Left colon (tissue), 2 donors: ENCODE measurements around the gene SLC39A10. TPM values are rescaled to one million over a fixed set of nuclear protein-coding genes. Genes with fewer than 3 reads are reported as not detected.

Experiments
- ATAC-seq: fragments of 200-7000 bp; cut with Tn5 transposase; one replicate; pipeline ENCODE4 v1.9.1; 2020; ENCODE audit warnings: mild to moderate bottlenecking, moderate library complexity
- DNase-seq, 2 donors: peaks; one replicate each; pipeline ENCODE4 v3.0.0-alpha.2; 2020
- intact Hi-C, 2 donors: fragments of 100-400 bp; cut with DNase I in 1 of 2; cut with micrococcal nuclease in 1 of 2; formaldehyde crosslinking; loops; one replicate each; pipeline versions ENCODE4 v1.11.2 to v1.14.0; 2022; cut with DNase I, micrococcal nuclease
- total RNA-seq, 2 donors: library from RNA; stranded (reverse); fragmentation: NEBNext Ultra II Directional; extraction: Animal tissue kit (Norgen Biotek cat#: 25700); gene quantifications; one replicate each; pipeline ENCODE4 v1.2.1, GENCODE V29; 2021
- donor health status: DM: no; HTN: no; CAD: no.
- donor health status: DM: yes; HTN: yes; CAD: no.

SLC39A10 gene
- total RNA-seq, 2 donors from 2014 or later: 14.9 to 19.7 TPM

DNA sequence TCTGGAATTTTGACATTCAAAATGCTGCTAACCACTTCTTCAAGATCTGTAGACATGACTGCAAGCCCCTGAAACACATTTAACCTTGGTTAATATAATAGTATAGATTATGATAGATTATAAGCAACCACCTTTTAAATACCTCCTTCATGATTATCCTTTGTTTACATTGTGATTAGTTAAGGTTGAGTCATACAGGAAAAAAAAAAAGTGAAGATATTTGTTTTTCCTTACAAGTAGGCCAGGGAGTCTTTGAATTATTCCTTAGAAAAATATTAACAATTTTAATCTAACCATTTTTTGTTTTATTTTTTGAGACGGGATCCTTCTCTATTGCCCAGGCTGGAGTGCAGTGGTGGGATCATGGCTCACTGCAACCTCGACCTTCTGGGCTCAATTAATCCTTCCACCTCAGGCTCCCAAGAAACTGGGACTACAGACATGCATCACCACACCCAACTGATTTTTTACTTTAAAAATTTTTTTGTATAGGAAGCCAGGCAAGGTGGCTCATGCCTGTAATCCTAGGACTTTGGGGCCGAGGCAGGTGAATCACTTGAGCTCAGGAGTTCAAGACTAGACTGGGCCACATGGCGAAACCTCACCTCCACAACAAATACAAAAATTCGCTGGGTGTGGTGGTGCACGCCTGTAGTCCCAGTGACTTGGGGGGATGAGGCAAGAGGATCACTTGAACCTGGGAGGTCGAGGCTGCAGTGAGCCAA lies 99.4 kb downstream of the SLC39A10 start:
- ATAC-seq (no peak), DNase-seq (no peak)
- intact Hi-C loops: no loop called here

DNA sequence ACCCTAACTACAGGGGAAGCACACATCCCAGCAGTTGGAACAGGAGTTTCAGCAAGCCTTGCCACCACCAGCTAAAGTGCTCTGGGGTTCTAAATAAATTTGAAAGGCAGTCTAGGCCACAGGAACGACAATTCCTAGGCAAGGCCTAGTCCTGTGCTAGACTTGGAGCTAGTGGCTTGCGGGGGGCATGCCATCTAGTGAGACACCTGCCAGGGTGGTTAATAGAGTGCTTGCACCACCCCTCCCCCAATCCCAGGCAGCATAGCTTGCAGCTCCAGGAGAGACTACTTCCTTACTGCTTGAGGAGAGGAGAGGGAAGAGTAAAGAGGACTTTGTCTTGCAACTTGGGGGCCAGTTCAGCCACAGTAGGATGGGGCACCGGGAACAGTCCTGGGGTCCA lies 101.8 kb downstream of the SLC39A10 start:
- intact Hi-C loops: no loop called here
- DNase-seq: no peak
- ATAC-seq: no peak

DNA sequence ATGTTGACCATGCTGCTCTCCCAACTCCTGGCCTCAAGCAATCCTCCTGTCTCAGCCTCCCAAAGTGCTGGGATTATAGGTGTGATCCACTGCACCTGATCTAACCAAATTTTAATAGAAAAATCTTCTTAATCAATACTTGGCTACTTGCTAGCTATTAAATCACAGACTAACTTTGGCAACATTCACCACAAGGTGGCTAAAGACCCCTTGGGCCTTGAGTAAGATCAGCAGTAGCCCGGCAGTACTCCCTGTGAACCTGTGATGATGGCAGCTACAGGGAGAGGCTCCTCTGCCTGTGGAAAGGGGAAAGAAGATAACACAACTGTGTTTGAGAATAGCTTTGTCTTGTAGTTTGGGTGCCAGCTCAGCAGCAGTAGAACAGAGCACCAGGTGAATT lies 102.9 kb downstream of the SLC39A10 start:
- ATAC-seq (no peak), DNase-seq (no peak)
- intact Hi-C loops: no loop called here

DNA sequence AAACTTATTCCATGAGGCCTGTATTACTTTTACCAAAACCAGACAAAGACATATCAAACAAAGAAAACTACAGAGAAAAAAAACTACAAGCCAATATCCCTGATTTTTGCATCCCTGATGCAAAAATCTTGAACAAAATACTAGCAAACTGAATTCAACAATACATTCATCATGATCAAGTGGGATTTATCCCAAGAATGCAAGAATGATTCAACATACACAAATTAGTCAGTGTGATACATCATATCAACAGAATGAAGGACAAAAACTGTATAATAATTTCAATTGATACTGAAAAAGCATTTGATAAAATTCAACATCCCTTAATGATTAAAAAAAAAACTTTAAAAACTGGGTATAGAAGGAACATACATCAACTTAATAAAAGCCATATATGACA lies 106.8 kb downstream of the SLC39A10 start:
- ATAC-seq: no peak
- intact Hi-C loops: no loop called here
- DNase-seq: no peak

DNA sequence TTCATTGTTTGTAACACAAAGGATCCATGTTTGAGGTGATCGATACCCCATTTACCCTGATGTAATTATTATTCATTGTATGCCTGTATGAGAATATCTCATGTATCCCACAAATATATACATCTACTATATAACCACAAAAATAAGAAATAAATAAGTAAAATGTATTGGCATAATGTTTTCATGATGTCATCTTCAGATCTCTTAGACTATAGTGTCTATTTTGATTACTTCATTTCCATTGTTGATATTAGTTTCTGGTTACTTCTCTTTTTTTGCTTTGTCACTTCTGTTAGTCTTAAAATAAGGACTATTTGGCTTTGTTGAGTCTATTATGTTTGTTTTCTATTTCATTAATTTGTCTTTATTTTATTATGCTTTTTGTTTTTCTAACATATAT lies 109.7 kb downstream of the SLC39A10 start:
- ATAC-seq (no peak), DNase-seq (no peak)
- intact Hi-C loops: no loop called here

DNA sequence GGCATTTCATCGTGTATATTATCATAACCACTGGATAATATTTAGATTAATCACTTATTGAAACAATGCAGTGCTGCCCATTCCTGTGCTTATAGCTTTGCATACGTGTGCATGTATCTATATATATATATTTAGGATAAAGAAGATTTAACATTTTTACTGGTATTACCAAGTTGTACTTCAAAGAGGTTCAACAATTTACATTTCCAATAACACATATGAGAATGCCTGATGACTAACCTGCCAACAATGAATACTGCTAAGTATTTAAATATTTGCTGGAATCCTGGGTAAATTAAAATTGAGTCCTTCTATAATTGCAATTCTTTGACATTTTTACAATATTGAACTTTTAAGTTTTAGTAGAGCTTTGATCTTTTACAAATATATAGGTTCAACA lies 111.4 kb downstream of the SLC39A10 start:
- intact Hi-C loops: no loop called here
- no peak for ATAC-seq
- DNase-seq: no peak

DNA sequence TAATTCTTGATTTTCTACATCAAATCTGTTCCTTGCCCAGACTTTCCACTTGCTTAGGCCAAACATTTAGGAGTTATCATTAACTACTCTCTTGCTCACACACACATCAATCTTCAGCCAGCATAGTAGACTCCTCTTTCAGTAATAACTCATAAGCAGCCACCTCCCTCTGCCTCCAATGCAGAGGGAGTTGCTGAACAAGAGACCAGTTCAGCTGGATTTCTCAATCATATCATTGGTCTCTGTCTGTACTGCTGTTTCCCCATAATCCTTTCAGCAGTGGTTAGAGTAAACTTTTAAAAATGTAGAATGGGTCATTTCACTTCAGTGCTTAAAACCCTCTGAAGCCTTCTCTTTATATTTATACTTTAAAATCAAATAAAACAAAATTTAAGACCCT lies 112.9 kb downstream of the SLC39A10 start:
- no peak for DNase-seq
- intact Hi-C loops: no loop called here
- no peak for ATAC-seq

DNA sequence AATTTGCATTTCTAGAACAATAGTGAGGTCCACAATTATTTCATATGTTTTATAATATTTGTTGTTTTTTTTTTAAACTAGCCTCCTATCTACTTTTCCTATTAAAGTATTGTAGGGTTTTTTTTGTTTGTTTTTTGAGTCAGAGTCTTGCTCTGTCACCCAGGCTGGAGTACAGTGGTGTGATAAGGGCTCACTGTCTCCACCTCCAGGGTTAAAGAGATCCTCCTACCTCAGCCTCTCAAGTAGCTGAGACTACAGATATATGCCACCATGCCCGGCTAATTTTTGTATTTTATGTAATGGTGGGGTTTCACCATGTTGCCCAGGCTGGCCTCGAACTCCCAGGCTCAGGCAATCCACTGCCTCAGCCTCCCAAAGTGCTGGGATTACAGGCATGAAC lies 122.5 kb downstream of the SLC39A10 start:
- DNase-seq: no peak
- intact Hi-C loops: no loop called here
- no peak for ATAC-seq

DNA sequence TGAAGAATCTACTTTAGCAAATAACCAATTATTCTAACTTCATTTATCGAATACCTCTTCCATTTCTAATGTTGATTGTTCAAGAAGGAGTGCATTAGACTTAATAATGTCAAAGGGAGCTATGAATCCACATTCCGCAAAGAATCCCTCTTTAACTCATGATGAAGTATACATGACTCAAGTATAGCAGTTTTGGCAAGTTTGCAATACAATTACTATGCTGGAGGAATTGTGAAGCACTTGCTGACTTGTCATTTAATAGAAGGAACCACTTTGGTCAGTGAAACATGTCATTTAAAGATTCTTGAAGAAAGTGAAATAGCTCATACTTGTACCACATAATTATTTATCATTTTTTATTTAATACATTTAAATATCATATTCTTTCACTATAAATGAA lies 125.1 kb downstream of the SLC39A10 start:
- intact Hi-C loops: no loop called here
- DNase-seq: no peak
- ATAC-seq: no peak
